RWPE1 (cell line): Measurements from ENCODE around the gene INPP5F.

Source experiments
- CTCF ChIA-PET: fragments of 350-600 bp; sonication (Branson Sonifier 250); formaldehyde crosslinking; extraction: SDS; loops from one replicate; lab custom pipeline; 2021; lab: Yijun Ruan, JAX
- POLR2A ChIA-PET: fragments of 400-600 bp; formaldehyde crosslinking; extraction: SDS; loops from one replicate; lab custom pipeline; 2020; ENCODE audit warnings: antibody characterized with exemption; ENCODE audit not compliant: low non-redundant PET; lab: Yijun Ruan, JAX
- DNase-seq: peaks from one replicate; pipeline ENCODE4 v3.0.0; 2012; ENCODE audit warnings: low spot score
- H3K27ac ChIP-seq: fragments of 450-650 bp; 2 replicates; pipeline ENCODE4 v1.5.1; 2017
- CTCF ChIP-seq: fragments of 450-650 bp; conservative IDR thresholded peaks from 2 replicates; pipeline ENCODE4 v1.5.1; 2017; ENCODE audit warnings: low read depth, mild to moderate bottlenecking

Gene INPP5F

DNA sequence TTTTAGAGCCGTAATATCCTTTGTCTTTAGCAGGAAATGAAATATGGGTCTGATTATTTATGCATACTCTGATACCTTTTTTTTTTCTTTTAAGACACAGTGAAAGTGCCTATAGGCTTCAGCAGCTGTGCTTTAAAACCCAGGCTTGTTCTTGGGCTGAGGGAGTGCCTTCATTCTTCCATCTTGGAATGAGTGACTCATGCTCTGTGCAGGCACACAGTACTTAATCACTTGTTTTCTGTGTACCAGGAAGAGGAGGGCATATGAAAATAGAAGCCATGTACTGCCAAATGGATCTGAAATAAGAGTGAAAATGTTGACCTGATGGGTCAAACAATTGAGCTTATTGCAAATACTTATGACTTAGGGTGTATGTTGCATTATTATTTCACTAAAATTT, 12.0 kb downstream of the INPP5F start:
- ChIA-PET CTCF (interaction anchor here (0.8 to 1.8 kb wide), 2 partner anchors 13 to 51 kb away, joined by 6 to 7 read pairs; no protein-coding TSS in a partner anchor), POLR2A (interaction anchor here (1.2 kb wide), 1 partner anchor 12 kb away, joined by 3 read pairs; the partner anchor contains the start of gene INPP5F)
- peak; percentile 95 for DNase-seq
- no peak overlapping the region for H3K27ac ChIP-seq
- TF ChIP-seq CTCF = no peak

DNA sequence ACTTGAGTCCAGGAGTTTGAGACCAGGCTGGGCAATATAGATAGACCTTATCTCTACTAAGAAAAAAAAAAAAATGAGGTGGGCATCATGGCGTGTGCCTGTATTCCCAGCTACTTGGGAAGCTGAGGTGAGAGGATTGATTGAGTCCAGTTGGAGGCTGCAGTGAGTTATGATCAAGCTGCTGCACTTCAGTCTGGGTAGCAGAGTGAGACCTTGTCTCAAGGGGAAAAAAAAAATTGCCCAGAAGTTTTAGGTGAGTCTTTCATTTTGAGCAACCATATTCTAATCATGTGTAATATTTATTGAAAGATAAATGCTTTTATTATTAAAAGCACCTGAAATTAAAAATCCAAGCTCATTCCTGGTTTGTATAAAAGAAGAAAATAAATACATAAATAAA, 13.1 kb downstream of the INPP5F start:
- no peak overlapping the region for H3K27ac ChIP-seq
- DNase-seq = no peak
- ChIA-PET POLR2A (interaction anchor here (0.6 kb wide), 1 partner anchor 69 kb away, joined by 3 read pairs; no protein-coding TSS in a partner anchor), CTCF (interaction anchor here (0.6 kb wide), 1 partner anchor 55 kb away, joined by 3 read pairs; no protein-coding TSS in a partner anchor)
- TF ChIP-seq CTCF = no peak

DNA sequence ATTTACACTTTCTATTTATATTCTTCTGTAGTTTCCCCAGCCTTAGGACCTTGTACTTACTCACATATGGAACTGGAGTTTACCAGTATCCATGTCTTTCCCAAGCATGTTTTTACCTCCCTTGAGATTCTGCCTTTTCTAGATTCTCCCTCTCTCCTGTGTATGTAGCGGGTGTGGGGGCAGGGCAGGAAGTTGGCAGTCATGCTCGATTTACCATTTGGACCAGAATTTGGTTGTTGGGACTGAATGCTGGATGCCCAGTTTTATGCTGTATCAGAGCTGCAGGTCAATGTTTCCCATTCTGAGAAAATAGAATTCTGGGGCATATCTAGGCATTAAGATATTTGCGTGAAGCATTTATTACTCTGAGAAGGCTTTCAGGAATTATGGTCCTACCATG, 14.2 kb downstream of the INPP5F start:
- ChIA-PET POLR2A (no interaction called here), CTCF (interaction anchor here (1.0 kb wide), 1 partner anchor 10 kb away, joined by 3 read pairs; no protein-coding TSS in a partner anchor)
- no peak for TF ChIP-seq CTCF
- H3K27ac ChIP-seq = no peak overlapping the region
- DNase-seq = no peak

DNA sequence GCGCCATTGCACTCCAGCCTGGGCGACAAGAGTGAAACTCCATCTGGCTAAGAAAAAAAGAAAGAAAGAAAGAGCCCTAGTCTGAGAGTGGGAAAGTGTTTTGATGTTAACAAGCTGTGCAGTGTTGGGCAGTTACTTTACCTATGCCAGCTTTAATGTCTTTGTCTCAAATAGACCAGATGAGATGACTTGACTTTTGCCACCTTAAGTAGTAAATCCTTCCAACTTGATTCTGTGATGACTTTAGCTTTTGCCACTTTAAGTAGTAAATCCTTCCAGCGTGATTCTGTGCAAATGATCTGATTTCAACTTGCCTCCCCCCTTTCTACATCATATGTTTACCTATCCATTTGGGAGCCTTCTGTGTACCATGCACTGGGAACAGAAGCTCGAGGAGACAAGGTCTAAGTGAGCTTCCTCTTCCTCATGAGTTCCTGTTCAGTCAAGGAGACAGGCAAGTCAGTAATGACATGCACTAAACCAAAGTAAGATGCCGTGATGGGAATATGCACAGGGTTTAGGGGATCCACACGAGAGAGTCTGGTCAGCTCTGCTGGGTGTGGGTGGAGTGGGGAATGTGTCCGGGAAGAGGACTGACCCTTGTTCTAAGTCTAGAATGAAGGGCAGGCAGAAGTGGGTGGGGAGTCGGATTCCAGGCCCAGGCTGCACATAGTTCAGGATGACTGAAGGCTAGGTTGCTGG, 17.2 kb downstream of the INPP5F start:
- POLR2A ChIA-PET = no interaction called here
- CTCF ChIA-PET = interaction anchor here (0.6 to 1.3 kb wide), 4 partner anchors 7 to 135 kb away, joined by 3 to 4 read pairs (median 4); no protein-coding TSS in a partner anchor

DNA sequence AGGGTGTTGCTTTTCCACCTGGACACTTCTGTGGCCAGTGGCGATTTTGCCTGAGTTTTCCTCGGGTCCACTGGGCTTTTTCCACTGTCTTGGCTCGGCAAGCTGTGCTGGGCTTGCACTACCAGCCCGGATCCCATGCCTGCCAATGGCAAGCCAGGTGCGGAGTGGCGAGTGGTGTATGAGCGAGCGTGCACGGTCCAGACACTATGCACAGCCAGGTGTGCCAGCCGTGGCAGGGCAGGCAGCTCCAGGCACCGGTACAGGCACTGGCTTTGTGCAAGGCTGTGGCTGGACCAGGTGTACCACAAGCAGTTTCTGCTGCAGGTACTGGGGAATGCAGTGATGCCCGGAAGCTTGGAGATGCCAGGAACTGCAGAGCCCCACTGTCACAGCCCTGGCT, 22.1 kb downstream of the INPP5F start:
- ChIA-PET POLR2A (no interaction called here), CTCF (interaction anchor here (0.9 to 2.2 kb wide), 3 partner anchors 62 to 139 kb away, joined by 3 to 18 read pairs (median 5); no protein-coding TSS in a partner anchor)
- H3K27ac ChIP-seq = no peak overlapping the region
- no peak for TF ChIP-seq CTCF
- DNase-seq = no peak

More for the DNA sequence above, 17.2 kb downstream of the INPP5F start:
- TF ChIP-seq CTCF = no peak
- no peak overlapping the region for H3K27ac ChIP-seq
- DNase-seq = no peak

- TF ChIP-seq CTCF = no peak
- POLR2A ChIA-PET = no interaction called here
- no peak overlapping the region for H3K27ac ChIP-seq
- CTCF ChIA-PET = interaction anchor here (0.9 to 2.2 kb wide), 3 partner anchors 63 to 304 kb away, joined by 3 to 18 read pairs (median 4); no protein-coding TSS in a partner anchor
- no peak for DNase-seq
These were observed 23.0 kb downstream of the INPP5F start for GRCh38 chr10:119748871-119749270.
